ENCODE results near the gene SRSF5. TPM values are rescaled to one million over a fixed set of nuclear protein-coding genes. Genes with fewer than 3 reads are reported as not detected.

The SRSF5 gene
- total RNA-seq, 1 donor from 2014 or later: 134 TPM

Other genes starting within 250 kb of the SRSF5 start
- not detected for gene CCDC177, start 192.3 kb upstream of the SRSF5 start, total RNA-seq
- 20.8 TPM for gene SUSD6, start 155.5 kb upstream of the SRSF5 start, total RNA-seq
- not detected for gene SLC10A1, start 30.1 kb downstream of the SRSF5 start, total RNA-seq
- gene SMOC1, start 112.3 kb downstream of the SRSF5 start, total RNA-seq: 1.8 TPM

All from Right ventricle myocardium superior (tissue), 1 donor.